ENCODE results near the gene NRG2.

Gene NRG2

DNA sequence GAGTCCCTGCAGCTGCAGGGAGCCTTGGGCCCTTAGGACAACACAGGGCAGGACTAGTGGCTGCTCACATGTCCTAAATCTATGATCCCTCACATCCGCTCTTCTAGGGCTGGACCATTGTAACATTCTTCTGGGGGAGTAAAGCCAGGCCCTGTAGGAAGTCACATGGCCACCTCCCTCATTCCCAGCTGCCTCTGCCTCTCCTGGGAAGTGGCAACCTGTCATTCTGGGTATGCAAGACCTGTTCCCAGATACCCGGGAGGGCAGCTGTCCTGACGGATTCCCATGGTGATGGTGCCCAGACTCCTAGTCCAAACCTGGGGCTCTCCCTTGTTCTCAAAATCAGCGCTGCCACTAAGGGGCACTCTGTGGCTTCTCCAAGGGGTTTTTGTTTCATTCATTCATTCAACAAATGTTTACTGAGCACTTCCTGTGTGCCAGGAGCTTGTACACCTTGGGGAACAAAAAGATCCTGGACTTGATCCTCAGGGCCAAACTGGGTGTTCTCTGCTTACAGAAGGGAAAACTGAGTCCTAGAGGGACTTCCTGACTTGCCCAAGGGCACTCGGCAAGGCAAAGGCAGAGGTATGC lies 161.9 kb downstream of the NRG2 start:
- no peak overlapping the region for H3K4me3 ChIP-seq (ENCODE audit: low read length)
- DNase-seq (ENCODE audit: low read depth) = peak; percentile 30
- TF ChIP-seq, protein P1, sequence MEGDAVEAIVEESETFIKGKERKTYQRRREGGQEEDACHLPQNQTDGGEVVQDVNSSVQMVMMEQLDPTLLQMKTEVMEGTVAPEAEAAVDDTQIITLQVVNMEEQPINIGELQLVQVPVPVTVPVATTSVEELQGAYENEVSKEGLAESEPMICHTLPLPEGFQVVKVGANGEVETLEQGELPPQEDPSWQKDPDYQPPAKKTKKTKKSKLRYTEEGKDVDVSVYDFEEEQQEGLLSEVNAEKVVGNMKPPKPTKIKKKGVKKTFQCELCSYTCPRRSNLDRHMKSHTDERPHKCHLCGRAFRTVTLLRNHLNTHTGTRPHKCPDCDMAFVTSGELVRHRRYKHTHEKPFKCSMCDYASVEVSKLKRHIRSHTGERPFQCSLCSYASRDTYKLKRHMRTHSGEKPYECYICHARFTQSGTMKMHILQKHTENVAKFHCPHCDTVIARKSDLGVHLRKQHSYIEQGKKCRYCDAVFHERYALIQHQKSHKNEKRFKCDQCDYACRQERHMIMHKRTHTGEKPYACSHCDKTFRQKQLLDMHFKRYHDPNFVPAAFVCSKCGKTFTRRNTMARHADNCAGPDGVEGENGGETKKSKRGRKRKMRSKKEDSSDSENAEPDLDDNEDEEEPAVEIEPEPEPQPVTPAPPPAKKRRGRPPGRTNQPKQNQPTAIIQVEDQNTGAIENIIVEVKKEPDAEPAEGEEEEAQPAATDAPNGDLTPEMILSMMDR (conservative IDR thresholded peaks at IDR 0.05; ENCODE audit: low read depth, low read length) = no peak

DNA sequence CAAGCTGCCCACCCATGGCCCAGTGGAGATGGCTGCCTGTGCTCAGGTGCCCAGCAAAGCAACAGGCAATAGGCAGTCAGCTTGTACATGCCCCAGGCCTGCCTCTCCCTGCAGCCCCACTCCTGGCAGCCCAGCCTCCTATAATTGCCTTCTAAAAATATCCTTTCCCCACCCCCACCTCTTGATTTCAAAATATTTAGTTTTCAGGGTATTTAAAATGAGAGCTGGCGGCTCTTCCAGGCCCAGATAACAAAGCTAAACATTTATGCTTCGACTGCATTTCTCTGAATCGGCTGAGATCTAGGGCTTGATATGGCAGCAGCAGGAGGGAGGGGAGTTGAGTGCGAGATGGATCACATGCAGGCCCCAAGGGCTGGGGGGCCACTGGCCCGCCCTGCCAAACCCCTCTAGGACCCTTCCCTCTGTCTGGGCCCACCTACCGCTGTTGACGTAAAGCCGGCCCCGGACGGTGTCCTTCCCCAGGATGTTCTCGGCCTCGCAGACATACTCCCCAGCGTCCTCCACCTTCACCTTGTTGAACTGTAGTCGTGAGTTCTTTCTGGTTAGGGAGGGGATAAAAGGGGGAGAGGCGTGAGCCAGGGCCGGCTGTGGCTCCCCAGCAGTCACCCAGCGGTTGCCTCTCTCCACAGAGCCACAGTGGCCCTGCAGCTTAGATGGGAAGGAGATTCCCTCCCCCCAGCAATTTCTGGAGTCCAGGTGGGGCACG lies 162.5 kb downstream of the NRG2 start:
- TF ChIP-seq, protein P1 (conservative IDR thresholded peaks at IDR 0.05; ENCODE audit: low read depth, low read length) = no peak
- no peak overlapping the region for H3K4me3 ChIP-seq (ENCODE audit: low read length)
- DNase-seq (ENCODE audit: low read depth) = no peak

DNA sequence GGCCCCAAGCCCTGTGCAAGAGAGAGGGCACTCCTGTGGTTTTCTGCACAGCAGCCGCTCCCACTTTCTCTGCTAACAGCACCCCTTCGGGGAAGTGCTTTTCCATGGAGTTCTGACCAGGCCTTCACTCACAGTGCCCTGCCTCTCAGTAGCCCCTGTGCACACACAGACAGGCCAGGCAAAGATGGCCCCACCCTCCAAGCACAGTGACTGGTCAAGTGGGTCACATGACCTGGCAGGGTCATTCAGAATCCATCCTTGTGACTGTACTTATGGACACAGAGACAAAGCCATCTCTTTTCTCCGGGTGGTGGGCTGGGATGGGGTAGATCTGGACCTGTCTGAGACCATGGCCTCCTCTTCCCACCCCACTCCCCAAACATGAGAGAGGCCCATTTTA lies 165.0 kb downstream of the NRG2 start:
- H3K4me3 ChIP-seq (ENCODE audit: low read length) = no peak overlapping the region
- TF ChIP-seq, protein P1 (conservative IDR thresholded peaks at IDR 0.05; ENCODE audit: low read depth, low read length) = no peak
- peak; percentile 22 for DNase-seq (ENCODE audit: low read depth)

DNA sequence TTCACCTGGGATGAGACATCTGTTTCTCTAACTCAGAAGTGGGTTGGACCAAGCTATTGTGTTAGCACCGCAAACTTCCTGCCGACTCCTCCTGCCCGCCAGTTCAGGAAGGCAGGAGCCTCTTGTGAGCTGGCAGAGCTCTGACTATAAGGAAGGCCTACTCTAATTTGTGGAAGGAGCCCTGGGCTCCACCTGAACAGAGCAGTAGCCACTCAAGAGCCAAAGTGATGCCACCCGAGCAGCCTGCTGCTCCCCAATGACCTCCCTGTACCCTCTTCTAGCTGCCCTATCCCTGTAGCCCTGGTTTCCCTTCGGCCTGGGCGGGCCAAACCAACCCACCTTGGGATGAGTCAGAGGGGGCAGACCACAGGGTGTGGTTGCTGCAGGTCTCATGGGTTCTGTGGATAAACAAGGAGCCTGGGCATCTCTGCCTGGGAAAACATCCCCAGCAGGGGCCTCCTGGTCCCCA lies 165.9 kb downstream of the NRG2 start:
- DNase-seq (ENCODE audit: low read depth) = no peak
- TF ChIP-seq, protein P1 (conservative IDR thresholded peaks at IDR 0.05; ENCODE audit: low read depth, low read length) = no peak
- H3K4me3 ChIP-seq (ENCODE audit: low read length) = no peak overlapping the region

DNA sequence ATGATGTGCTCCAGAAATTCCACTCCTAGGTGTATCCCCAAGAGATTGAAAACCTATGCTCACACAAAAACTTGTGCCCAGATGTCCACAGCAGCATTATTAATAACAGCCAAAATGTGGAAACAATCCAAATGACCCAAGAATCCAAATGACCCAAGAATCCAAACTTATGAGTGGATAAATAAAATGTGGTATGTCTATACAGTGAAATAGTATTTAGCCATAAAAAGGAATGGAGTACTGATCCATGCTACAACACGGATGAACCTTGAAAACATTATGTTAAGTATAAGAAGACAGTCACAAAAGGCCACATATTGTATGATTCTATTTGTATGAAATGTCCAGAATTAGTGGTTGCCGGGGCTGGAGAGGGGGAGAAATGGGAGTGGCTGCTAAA lies 167.1 kb downstream of the NRG2 start:
- DNase-seq (ENCODE audit: low read depth) = no peak
- TF ChIP-seq, protein P1 (conservative IDR thresholded peaks at IDR 0.05; ENCODE audit: low read depth, low read length) = no peak
- no peak overlapping the region for H3K4me3 ChIP-seq (ENCODE audit: low read length)

DNA sequence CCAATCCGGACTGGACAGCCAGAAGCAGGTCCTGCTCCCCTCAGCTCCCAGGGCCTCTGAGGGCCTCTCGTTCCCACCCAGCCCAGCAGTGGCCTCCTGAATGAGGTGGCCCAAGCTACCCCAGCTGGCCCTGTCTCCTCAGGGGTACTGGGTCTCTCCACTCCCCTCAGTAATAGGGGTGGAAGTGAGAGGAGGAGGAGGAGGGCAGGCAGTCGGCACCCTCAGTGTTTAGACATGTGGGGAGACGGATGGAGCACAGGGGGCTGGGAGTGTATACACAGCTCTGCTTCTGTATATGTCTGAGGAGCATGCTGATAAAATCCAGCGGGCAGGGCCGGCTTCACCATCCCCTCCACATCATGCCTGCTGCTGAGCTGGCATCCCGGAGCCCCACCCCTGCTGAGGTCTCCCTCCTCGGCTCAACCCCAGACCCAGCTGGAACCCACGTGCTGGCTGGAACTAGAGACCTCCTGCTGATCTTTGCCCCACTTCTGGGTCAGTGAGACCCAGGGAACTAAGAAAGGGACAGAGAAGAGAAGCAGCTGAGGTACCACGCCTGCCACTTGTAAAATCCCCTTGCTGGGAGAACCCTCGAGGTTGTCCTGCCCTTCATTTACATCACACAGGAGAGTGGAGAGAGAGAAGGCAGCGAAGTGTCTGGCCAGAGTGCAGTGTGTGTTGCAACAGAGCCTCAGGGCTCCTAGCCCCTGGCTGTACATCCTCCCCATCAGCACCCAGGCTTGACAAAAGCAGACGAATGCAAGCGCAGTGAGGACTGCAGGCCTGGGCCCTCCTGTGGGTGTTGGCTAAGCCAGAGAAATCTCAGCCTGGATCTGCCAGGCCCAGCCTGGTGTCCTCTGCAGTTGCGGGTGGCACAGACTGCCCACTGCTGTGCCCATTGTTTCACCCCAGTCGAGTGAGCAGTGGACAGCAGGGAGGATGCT lies 170.0 kb downstream of the NRG2 start:
- no peak overlapping the region for H3K4me3 ChIP-seq (ENCODE audit: low read length)
- TF ChIP-seq, protein P1 (conservative IDR thresholded peaks at IDR 0.05; ENCODE audit: low read depth, low read length) = no peak
- DNase-seq (ENCODE audit: low read depth) = no peak
